Activated CD8-positive, alpha-beta memory T cell treated with anti-CD3 and anti-CD28 coated beads, Interleukin-2, amount 10 ng/mL, durations not matched to agents 7 days and 5 days (primary cell): ENCODE measurements around the gene NDE1. TPM values are rescaled to one million over a fixed set of nuclear protein-coding genes. Genes with fewer than 3 reads are reported as not detected.

ENCODE experiments used
- ATAC-seq: fragments of 150-1000 bp; cut with Tn5 transposase; one replicate; pipeline ENCODE4 v1.10.0; 2021; ENCODE audit warnings: moderate library complexity
- CTCF ChIA-PET: fragments of 350-600 bp; sonication (Branson Sonifier 250); formaldehyde crosslinking; loops from one replicate; lab custom pipeline; 2021; ENCODE audit warnings: antibody characterized with exemption; lab: Charles Lee
- DNase-seq: peaks from one replicate; pipeline ENCODE4 v3.0.0-alpha.2; 2020
- H3K27ac Mint-ChIP-seq: one replicate; pipeline ENCODE4 v1.8.0; 2021; ENCODE audit warnings: mild to moderate bottlenecking, mixed read lengths
- H3K27me3 Mint-ChIP-seq: one replicate; pipeline ENCODE4 v1.8.0; 2021; ENCODE audit warnings: mixed read lengths
- H3K36me3 Mint-ChIP-seq: one replicate; pipeline ENCODE4 v1.8.0; 2021; ENCODE audit warnings: mild to moderate bottlenecking, mixed read lengths
- H3K4me1 Mint-ChIP-seq: one replicate; pipeline ENCODE4 v1.8.0; 2021; ENCODE audit warnings: mixed read lengths
- H3K4me3 Mint-ChIP-seq: one replicate; pipeline ENCODE4 v1.8.0; 2021; ENCODE audit warnings: mild to moderate bottlenecking, moderate library complexity, mixed read lengths
- H3K9me3 Mint-ChIP-seq: one replicate; pipeline ENCODE4 v1.8.0; 2022; ENCODE audit warnings: low read depth, mixed read lengths
- total RNA-seq, 2 experiments: library from RNA; stranded (reverse); gene quantifications; one replicate each; pipeline ENCODE4 v1.2.3, GENCODE V29; 2021

Gene NDE1
- total RNA-seq, 2 experiments from 2014 or later, result 127 to 138 TPM

DNA sequence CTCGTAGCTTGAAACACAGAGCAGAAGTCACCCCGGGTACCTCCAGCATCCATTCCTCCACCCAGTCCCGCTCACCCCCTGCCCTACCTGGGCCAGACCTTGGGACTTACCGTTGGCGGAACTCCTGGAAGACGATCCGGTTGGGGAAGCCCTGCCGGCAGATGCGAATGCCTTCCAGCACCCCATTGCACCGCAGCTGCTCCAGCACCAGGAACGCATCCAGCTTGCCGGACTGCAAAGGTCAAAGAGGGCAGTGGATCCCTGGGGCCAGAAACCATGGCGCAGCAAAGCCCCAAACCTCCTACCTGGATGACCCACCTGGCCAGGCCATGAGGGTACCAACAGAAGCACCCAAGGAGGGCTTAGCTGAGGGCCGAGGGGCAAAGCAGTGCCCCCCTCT is 97.9 kb downstream of the NDE1 start:
- ATAC-seq (no peak), DNase-seq (no peak)
- no peak overlapping the region for H3K4me3 Mint-ChIP-seq
- no peaks in the 10 kb centered on the region for H3K27me3 Mint-ChIP-seq
- H3K27ac Mint-ChIP-seq, result no peak overlapping the region
- H3K4me1 Mint-ChIP-seq, result no peaks in the 10 kb centered on the region
- no peaks in the 10 kb centered on the region for H3K9me3 Mint-ChIP-seq
- CTCF ChIA-PET, result interaction anchor here (0.5 kb wide), 1 partner anchor 396 kb away, joined by 4 read pairs; no protein-coding TSS in a partner anchor
- no peaks in the 10 kb centered on the region for H3K36me3 Mint-ChIP-seq

DNA sequence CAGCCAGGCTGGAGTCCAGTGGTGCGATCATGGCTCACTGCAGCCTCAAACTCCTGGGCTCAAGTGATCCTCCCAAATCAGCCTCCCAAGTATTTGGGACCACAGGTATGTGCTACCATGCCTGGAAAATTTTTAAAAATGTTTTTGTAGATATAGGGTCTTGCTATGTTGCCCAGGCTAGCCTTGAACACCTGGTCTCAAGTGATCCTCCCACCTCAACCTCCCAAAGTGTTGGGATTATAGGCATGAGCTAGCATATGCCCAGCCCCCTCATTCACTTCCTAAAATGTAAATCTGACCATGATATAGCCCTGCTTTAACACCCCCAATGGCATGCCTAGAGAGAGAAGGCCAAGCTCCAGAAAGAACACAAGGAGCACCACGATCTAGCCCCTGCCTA is 98.6 kb downstream of the NDE1 start:
- Mint-ChIP-seq H3K9me3 (no peaks in the 10 kb centered on the region), H3K4me3 (no peak overlapping the region), H3K27ac (no peak overlapping the region), H3K27me3 (no peaks in the 10 kb centered on the region), H3K4me1 (no peaks in the 10 kb centered on the region), H3K36me3 (no peaks in the 10 kb centered on the region)
- CTCF ChIA-PET, result interaction anchor here (0.5 kb wide), 1 partner anchor 395 kb away, joined by 4 read pairs; no protein-coding TSS in a partner anchor
- ATAC-seq (no peak), DNase-seq (no peak)

DNA sequence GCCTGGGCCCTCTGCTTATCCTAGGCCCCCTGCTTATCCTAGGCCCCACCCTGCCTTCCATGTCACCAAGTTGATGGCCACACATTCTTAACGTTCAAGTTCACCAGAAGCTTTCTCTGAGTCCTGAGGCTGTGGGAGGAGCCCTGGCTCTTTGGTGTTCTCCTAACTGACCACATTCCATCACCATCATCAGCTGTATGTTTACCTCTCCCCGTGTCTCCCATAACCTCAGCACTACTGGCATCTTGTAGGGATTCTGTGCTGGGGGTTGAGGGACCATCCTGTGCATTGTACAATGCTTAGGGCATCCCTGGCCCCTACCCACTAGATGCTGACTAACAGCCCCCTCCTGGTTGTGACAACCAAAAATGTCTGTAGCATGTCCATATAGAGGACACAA is 99.3 kb downstream of the NDE1 start:
- Mint-ChIP-seq H3K4me1 (no peaks in the 10 kb centered on the region), H3K27ac (no peak overlapping the region), H3K4me3 (no peak overlapping the region), H3K9me3 (no peaks in the 10 kb centered on the region), H3K36me3 (no peaks in the 10 kb centered on the region), H3K27me3 (no peaks in the 10 kb centered on the region)
- no peak for DNase-seq
- CTCF ChIA-PET, result interaction anchor here (1.2 kb wide), 1 partner anchor 434 kb away, joined by 3 read pairs; no protein-coding TSS in a partner anchor
- ATAC-seq, result no peak

DNA sequence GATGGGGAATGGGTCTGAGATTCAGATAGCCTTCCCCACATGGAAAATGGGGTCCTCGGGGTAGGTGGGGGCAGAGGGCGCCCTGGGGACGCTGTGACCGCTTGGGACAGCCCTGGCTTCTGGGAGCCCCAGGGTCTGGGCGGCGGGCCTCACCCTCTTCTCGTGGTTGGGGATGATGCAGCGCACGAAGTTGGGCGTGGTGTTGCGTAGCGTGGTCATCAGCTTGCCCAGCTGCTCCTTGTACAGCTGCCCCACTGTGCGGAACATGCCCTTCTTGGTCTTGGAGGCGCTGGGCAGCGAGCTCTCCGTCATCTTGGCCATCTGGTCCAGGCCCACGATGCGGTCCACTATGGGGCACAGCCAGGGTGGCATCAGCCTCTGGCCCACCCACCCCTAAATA is 99.9 kb downstream of the NDE1 start:
- ATAC-seq, result no peak
- no peaks in the 10 kb centered on the region for H3K27me3 Mint-ChIP-seq
- DNase-seq, result no peak
- H3K9me3 Mint-ChIP-seq, result no peaks in the 10 kb centered on the region
- CTCF ChIA-PET, result interaction anchor here (1.2 kb wide), 1 partner anchor 433 kb away, joined by 3 read pairs; no protein-coding TSS in a partner anchor
- H3K27ac Mint-ChIP-seq, result no peak overlapping the region
- no peaks in the 10 kb centered on the region for H3K4me1 Mint-ChIP-seq
- H3K36me3 Mint-ChIP-seq, result no peaks in the 10 kb centered on the region
- no peak overlapping the region for H3K4me3 Mint-ChIP-seq

DNA sequence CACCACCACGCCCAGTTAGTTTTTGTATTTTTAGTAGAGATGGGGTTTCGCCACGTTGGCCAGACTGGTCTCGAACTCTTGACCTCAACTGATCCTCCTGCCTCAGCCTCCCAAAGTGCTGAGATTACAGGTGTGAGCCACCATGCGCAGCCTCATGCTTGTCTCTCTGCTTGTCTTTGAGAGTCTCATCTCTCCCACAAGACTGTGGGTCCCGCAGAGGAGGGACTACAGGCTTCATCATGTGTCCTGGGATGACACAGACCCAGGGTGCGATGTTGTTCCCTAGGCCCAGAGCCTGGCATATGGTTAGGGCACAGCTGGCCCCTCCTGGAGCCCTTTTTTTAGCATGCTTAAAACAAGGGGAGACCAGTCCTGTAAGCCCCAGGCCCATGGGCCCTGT is 101.9 kb downstream of the NDE1 start:
- ATAC-seq (no peak), DNase-seq (no peak)
- H3K9me3 Mint-ChIP-seq, result no peaks in the 10 kb centered on the region
- H3K4me3 Mint-ChIP-seq, result no peak overlapping the region
- no peaks in the 10 kb centered on the region for H3K27me3 Mint-ChIP-seq
- no peaks in the 10 kb centered on the region for H3K4me1 Mint-ChIP-seq
- CTCF ChIA-PET, result interaction anchor here (0.9 kb wide), 1 partner anchor 14 kb away, joined by 3 read pairs; no protein-coding TSS in a partner anchor
- H3K36me3 Mint-ChIP-seq, result no peaks in the 10 kb centered on the region
- no peak overlapping the region for H3K27ac Mint-ChIP-seq

DNA sequence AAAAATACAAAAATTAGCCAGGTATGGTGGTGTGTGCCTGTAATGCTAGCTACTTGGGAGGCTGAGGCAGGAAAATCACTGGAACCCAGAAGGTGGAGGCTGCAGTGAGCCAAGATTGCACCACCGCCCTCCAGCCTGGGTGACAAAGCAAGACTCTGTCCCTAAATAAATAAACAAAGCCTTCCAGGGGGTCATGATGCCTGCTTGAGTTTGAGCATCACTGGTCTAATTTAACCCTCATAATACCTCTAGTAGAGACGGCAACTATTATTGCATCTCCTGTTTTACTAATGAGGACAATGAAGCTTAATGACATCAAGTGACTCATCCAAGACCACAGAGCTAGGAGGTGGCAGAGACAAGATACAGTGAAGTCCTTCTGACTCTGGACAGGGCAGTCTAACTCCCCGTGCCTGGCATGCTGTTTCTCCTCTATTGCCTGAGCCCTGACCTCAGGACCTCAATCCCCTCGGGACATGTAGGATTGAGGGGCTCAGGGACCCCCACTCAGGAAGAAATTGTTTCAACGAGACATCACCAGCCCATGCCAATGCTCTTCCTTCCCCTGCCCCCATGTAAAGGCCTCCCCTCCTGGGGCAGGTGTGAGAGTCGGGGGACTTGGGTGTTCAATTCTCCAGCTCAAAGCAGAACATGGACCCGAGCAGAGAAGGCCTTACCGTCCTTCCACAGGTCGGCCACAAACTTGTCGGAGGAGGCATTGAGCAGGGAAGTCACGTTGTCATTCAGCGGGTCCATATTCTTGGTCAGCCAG is 102.9 kb downstream of the NDE1 start:
- Mint-ChIP-seq H3K27me3 (no peaks in the 10 kb centered on the region), H3K4me1 (no peaks in the 10 kb centered on the region), H3K36me3 (no peaks in the 10 kb centered on the region), H3K27ac (no peak overlapping the region), H3K4me3 (no peak overlapping the region), H3K9me3 (no peaks in the 10 kb centered on the region)
- no peak for ATAC-seq
- CTCF ChIA-PET, result no interaction called here
- no peak for DNase-seq

DNA sequence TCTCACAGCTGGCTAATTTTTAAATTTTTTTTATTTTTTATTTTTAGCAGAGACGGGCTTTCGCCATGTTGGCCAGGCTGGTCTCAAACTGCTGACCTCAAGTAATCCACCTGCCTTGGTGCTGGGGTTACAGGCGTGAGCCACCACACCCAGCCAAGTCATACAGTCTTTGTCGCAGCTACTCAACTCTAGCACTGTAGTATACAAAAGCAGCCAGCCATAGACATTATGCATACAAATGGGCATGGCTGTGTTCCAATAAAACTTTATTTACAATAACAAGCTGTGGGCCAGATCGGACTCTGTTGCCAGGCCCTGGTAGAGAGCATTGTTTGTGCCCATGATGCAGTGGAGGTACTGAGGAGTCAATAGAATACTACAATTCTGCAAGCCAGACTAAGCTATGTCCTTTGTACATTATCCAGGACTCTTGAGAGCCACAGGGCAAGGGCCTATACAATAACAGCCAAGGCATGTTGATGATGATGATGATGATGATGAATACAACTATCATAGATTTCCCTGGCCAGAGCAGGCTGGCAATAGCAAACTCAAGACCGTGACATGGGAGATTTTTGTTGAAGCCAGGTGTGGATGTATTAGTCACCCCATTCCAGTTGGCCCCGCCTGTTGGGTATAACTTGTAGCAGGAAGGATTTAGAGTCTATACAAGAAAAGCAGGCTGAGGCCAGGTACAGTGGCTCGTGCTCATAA is 104.9 kb downstream of the NDE1 start:
- no peak for DNase-seq
- H3K9me3 Mint-ChIP-seq, result no peaks in the 10 kb centered on the region
- no peaks in the 10 kb centered on the region for H3K36me3 Mint-ChIP-seq
- H3K4me1 Mint-ChIP-seq, result no peaks in the 10 kb centered on the region
- H3K4me3 Mint-ChIP-seq, result no peak overlapping the region
- no peaks in the 10 kb centered on the region for H3K27me3 Mint-ChIP-seq
- ATAC-seq, result no peak
- no peak overlapping the region for H3K27ac Mint-ChIP-seq
- CTCF ChIA-PET, result interaction anchor here (0.9 to 1.6 kb wide), 2 partner anchors 9 to 11 kb away, joined by 3 to 4 read pairs; no protein-coding TSS in a partner anchor

DNA sequence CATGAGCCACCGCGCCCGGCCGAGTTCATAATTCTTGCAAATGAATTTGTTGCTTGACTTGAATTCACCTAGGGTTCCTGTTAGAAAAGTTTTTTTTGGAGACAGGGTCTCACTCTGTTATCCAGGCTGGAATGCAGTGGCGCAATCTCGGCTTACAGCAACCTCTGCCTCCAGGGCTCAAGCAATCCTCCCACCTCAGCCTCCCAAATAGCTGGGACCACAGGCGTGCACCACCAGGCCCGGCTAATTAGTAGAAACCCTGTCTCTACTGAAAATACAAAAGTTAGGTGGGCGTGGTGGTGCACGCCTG is 107.0 kb downstream of the NDE1 start:
- H3K9me3 Mint-ChIP-seq, result no peaks in the 10 kb centered on the region
- no peaks in the 10 kb centered on the region for H3K4me1 Mint-ChIP-seq
- H3K27me3 Mint-ChIP-seq, result peaks cover 3% of the 10 kb centered on the region
- DNase-seq, result no peak
- no peaks in the 10 kb centered on the region for H3K36me3 Mint-ChIP-seq
- H3K27ac Mint-ChIP-seq, result no peak overlapping the region
- H3K4me3 Mint-ChIP-seq, result no peak overlapping the region
- CTCF ChIA-PET, result interaction anchor here (0.7 to 1.6 kb wide), 9 partner anchors 38 to 433 kb away, joined by 3 to 5 read pairs (median 3); no protein-coding TSS in a partner anchor
- ATAC-seq, result no peak

DNA sequence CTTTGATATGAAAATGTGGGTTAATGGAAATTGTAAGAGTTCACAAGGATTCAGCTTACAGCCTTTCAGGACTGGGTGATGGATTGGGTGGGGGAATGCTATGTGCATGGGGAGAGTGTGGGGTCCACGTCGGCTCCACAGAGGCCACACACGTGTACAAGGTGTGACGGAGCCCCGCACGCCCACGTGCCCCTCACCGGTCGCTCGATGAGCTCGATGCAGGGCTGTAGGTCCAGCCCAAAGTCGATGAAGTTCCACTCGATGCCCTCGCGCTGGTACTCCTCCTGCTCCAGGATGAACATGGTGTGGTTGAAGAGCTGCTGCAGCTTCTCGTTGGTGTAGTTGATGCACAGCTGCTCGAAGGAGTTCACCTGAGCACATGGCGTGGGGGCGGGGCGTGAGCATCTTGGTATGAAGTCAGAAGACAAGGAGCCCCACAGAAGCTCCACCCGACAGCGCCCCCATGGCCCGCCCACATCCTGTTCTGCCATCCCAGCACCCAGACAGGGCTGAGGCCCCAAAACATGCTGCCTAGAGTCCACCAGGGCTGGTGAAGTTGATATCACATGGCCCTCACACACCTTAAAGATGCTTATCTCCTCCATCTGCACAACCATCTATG is 107.7 kb downstream of the NDE1 start:
- no peak overlapping the region for H3K27ac Mint-ChIP-seq
- peak; percentile 54 for DNase-seq
- H3K4me3 Mint-ChIP-seq, result no peak overlapping the region
- H3K9me3 Mint-ChIP-seq, result no peaks in the 10 kb centered on the region
- H3K27me3 Mint-ChIP-seq, result peaks cover 8% of the 10 kb centered on the region
- no peaks in the 10 kb centered on the region for H3K4me1 Mint-ChIP-seq
- ATAC-seq, result no peak
- CTCF ChIA-PET, result interaction anchor here (0.7 to 1.2 kb wide), 3 partner anchors 64 to 133 kb away, joined by 3 read pairs; no protein-coding TSS in a partner anchor
- no peaks in the 10 kb centered on the region for H3K36me3 Mint-ChIP-seq

DNA sequence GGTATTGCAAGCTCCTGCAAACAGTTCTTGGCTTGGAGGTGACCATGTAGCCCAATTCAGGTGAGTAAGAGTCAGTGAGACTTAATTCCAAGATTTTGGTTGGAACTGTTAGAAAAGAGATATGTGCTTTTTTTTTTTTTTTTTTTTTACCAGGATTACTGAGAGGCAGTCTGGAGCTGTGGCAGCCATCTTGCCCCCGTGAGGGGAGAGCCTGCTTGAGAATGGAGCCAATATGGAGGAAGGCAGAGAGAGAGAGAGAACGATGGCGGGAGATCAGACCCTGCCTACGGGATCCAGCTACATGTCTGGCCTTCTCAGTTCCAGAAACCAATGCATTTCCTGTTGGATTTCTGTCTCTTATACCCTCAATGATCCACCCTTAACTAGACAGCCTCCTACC is 109.0 kb downstream of the NDE1 start:
- H3K36me3 Mint-ChIP-seq, result no peaks in the 10 kb centered on the region
- H3K27me3 Mint-ChIP-seq, result peaks cover 9% of the 10 kb centered on the region
- ATAC-seq (no peak), DNase-seq (no peak)
- CTCF ChIA-PET, result no interaction called here
- no peaks in the 10 kb centered on the region for H3K9me3 Mint-ChIP-seq
- H3K27ac Mint-ChIP-seq, result no peak overlapping the region
- no peaks in the 10 kb centered on the region for H3K4me1 Mint-ChIP-seq
- H3K4me3 Mint-ChIP-seq, result no peak overlapping the region

DNA sequence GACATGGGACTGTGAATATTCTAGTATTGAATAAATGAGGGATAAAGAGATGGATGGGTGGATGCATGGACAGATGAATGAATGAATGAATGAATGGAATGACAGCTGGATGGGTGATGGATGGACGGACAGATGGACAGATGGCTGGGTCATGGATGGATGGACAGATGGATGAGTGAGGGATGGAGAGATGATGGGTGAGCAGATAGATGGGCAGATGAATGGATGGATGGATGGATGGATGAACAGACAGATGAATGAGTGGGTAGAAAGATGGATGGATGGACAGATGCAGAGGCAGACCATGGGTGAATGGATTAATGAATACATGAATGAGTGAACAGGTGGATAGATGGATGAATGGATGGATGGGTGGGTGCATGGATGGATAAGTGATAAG is 110.1 kb downstream of the NDE1 start:
- Mint-ChIP-seq H3K36me3 (no peaks in the 10 kb centered on the region), H3K27ac (no peak overlapping the region), H3K9me3 (no peaks in the 10 kb centered on the region), H3K27me3 (peaks cover 9% of the 10 kb centered on the region), H3K4me1 (no peaks in the 10 kb centered on the region), H3K4me3 (no peak overlapping the region)
- DNase-seq (no peak), ATAC-seq (no peak)
- CTCF ChIA-PET, result interaction anchor here (0.8 to 1.0 kb wide), 2 partner anchors 20 to 367 kb away, joined by 3 read pairs; no protein-coding TSS in a partner anchor

DNA sequence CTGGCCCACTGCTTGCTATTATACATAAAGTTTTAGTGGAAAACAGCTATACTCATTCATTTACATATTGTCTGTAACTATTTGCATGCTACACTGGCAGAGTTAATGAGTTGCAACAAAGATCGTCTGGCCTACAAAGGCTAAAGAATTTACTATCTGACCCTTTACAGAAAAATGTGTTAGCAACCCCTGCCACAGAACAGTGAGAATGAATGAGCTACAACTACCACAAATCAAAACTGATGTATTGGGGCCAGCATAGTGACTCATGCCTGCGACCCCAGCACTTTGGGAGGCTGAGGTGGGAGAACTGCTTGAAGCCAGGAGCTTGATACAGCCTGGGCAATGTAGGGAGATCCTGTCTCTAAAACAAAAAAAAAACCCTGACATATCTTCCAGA is 114.1 kb downstream of the NDE1 start:
- no peak overlapping the region for H3K4me3 Mint-ChIP-seq
- H3K9me3 Mint-ChIP-seq, result no peaks in the 10 kb centered on the region
- CTCF ChIA-PET, result interaction anchor here (1.1 kb wide), 1 partner anchor 8 kb away, joined by 3 read pairs; no protein-coding TSS in a partner anchor
- ATAC-seq, result no peak
- H3K27me3 Mint-ChIP-seq, result peaks cover 9% of the 10 kb centered on the region
- no peak overlapping the region for H3K27ac Mint-ChIP-seq
- peaks cover 2% of the 10 kb centered on the region for H3K4me1 Mint-ChIP-seq
- no peak for DNase-seq
- H3K36me3 Mint-ChIP-seq, result no peaks in the 10 kb centered on the region

DNA sequence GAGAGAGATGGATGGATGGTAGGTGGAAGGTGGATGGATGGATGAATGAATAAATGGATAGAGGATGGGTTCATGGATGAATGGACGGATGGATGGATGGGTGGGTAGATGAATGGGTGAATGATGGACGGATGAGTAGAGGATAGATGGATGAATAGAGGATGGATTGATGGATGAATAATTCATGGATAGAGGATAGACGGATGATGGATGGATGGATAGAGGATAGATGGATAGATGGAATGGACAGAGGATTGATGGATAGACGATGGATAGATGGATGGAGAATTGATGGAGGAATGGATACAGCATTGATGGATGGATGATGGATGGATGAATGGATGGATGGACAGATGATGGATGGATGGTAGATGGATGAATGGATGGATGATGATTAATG is 115.1 kb downstream of the NDE1 start:
- H3K27me3 Mint-ChIP-seq, result peaks cover 9% of the 10 kb centered on the region
- CTCF ChIA-PET, result interaction anchor here (0.8 to 2.5 kb wide), 6 partner anchors 10 to 427 kb away, joined by 3 to 15 read pairs (median 4); no protein-coding TSS in a partner anchor
- H3K4me1 Mint-ChIP-seq, result peaks cover 2% of the 10 kb centered on the region
- H3K27ac Mint-ChIP-seq, result no peak overlapping the region
- no peak overlapping the region for H3K4me3 Mint-ChIP-seq
- ATAC-seq, result no peak
- H3K9me3 Mint-ChIP-seq, result no peaks in the 10 kb centered on the region
- no peak for DNase-seq
- H3K36me3 Mint-ChIP-seq, result no peaks in the 10 kb centered on the region
